HK-2 (cell line): ENCODE measurements around the gene TMEM175.

ENCODE experiments used
- DNase-seq: peaks from one replicate; pipeline ENCODE4 v3.0.0-alpha.2; 2018; ENCODE audit not compliant: unreplicated experiment

TMEM175 gene, protein sequence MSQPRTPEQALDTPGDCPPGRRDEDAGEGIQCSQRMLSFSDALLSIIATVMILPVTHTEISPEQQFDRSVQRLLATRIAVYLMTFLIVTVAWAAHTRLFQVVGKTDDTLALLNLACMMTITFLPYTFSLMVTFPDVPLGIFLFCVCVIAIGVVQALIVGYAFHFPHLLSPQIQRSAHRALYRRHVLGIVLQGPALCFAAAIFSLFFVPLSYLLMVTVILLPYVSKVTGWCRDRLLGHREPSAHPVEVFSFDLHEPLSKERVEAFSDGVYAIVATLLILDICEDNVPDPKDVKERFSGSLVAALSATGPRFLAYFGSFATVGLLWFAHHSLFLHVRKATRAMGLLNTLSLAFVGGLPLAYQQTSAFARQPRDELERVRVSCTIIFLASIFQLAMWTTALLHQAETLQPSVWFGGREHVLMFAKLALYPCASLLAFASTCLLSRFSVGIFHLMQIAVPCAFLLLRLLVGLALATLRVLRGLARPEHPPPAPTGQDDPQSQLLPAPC

DNA sequence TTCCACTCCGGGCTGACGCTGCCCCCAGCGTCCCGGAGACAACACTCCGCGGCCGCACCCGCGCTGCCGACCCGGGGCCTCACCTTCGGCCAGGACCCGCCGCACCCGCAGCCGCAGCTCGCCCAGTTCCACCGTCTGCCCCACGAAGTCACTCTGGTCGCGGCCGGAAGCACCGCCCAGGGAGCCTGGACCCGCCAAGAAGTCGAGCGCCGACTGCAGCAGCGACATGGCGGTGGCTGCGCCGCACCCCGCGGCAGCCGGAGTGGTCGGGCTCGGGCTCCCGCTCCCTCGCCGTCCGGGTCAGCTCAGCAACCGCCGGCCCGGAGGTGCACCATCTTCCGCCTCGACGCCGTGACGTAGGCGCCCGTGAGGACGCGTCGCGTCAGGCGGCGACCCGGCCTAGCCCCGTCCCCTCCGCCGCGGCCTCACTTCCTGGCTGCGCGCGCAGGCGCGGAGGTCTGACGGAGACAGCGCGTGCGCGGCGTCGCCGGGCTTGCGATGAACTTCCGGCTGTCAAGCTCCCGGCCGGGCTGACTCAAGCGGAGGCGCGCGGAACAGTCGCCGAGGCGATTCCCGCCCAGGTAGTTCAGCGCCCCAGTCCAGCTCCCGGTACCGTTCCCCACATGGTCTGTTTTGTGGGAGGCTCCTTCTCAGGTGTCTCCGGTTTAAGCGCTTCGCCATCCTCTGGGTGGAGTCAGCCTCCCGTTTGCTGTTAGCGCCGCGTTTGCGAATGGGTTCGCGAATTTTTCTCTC is at the start of gene TMEM175, which contains the start of gene GAK:
Gene TMEM175 (plus strand): TSS at position 501 of the 753 bp plus-strand sequence. CDS start 15,280 bp downstream, outside the sequence.
Gene GAK (minus strand): TSS at position 357 of the 753 bp plus-strand sequence. CDS start 129 bp downstream, at position 228.
- peak; percentile 97 for DNase-seq

DNA sequence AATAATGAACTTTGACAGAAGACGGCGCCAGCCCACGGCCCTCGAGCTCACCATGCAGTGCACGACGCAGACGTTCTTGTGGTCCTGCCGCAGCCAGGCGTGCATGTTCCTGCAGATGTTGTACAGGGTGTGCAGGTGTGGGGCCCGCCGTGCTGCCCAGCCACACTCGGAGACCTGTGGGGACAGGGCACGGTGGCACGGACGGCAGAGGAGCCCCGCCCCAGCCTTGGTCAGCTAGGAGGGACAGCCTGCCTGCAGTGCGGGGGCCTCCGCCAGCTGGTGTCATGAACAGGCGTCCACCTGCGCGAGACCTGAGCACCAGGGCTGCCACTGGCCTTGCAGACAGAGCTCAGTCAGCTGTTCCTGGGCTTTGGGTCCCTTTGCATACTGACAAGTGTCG is 49.6 kb upstream of the TMEM175 start:
- DNase-seq = no peak

DNA sequence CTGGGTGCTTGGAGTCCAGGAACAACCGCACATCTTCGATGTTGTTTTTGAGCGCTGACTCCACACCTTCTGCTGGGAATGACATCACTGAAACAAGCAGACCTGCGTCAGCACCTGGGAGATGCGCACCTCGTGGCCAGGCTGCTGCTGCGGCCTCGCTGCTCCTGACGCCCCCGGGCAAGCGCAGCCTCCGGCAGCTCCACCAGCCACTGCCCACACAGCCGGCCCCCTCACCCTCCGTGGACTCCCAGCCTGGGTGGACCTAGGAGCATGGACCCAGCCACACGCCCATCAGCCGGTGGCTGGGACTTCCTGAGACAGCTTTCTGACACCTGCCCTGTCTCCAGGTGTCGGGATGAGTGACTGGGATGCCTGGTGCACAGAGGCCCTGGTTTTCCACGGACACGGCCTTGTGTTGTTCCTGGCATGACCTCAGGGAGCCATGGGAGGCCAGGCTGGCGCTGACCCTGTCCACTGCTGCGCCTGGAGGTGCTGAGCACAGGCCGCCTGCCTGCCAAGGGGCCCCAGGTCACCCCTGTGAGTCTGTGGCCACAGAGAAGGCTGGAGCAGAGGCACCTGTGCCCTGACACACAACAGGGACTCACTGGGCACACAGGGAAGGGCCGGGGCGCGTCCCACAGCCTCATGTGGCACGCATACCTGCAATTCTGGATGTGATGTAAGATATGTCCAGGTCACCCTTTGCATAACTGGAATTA is 48.7 kb upstream of the TMEM175 start:
- DNase-seq = no peak

DNA sequence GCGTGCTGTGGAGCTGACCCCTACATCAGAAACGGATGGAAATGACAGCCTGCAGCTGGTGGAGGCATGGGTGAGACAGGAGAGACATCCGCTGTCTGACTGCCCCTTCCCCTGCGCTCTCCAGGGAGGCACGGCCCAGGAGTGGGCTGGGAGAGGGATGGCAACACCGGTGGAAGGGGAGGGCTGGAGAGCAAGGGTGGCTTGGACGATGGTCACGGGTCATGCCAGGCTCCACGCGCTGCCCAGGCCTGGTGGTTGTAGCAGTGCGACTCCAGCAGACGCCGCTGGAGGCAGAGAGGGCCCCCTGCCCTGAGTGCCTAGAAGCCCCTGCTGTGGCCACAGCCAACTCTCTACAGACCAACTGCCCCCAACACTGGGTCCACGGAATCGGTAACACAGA is 48.0 kb upstream of the TMEM175 start:
- no peak for DNase-seq

DNA sequence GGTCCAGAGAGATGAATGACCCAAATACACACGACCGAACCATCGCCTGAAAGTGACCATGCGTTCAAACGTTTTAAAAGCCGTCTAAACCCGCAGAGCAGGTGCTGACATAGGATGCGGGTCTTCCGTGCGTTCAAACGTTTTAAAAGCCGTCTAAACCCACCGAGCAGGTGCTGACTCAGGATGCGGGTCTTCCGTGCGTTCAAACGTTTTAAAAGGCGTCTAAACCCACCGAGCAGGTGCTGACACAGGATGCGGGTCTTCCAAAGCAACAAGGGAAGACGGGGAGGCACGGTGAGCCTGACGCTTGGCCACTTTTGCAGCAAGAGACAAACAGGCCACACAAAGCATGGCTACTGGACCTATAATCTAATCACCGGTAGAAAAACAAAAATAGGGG is 47.4 kb upstream of the TMEM175 start:
- no peak for DNase-seq

DNA sequence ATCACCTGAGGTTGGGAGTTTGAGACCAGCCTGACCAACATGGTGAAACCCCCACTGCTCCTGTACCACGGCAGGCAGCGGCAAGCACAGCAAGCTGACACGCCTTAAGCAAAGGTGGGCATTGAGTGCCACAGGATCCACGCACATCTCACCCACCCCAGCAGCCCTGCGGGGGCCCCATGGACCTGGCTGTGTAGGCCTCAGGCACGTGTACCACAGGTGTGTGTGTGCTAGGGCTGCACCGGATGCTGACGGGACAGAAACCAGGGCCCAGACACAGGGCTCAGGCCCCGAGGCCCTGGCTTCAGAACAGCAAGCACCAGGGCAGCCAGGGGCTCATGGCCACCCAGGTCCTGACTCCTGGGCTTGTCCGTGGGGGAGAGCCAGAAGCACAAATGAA is 46.9 kb upstream of the TMEM175 start:
- no peak for DNase-seq

DNA sequence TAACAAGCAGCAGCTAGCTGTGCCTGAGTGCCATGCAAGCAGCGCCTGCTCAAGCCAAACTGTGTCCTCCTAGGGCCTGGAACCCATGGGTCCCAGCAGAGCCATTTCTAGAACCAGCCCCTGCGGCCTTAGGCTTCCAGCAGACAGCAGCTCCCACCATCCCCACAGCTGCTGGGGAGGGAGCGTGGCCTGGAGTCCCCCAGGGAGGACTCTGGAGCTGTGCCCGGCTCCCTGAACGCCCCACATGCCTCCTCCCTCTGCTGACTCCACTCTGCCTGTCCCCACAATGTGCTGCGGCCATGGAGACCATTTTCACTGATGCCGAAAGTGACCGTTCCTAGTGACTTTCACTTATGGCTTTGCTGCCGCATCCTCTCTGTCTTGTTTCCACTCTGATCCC is 46.0 kb upstream of the TMEM175 start:
- DNase-seq = no peak

DNA sequence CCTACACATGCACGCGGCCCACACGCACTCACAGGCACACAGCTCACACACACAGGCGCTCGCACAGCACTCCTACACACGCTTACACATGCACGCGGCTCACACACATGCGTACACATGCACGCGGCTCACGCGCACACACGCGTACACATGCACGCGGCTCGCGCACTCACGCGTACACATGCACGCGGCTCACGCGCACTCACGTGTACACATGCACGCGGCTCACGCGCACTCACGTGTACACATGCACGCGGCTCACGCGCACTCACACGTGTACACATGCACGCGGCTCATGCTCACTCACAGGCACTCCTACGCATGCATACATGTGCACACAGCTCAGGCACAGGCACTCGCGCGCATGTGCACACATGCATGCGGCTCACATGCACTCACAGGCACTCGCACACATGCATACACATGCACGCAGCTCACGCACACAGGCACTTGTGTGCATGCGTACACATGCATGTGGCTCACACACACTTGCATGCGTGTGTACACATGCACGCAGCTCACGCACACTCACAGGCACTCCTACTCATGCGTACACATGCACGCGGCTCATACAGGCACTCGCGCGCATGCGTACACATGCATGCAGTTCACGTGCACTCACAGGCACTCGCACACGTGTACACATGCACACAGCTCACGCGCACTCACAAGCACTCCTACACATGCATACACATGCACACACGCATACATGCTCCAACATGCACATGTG is 45.1 kb upstream of the TMEM175 start:
- no peak for DNase-seq

DNA sequence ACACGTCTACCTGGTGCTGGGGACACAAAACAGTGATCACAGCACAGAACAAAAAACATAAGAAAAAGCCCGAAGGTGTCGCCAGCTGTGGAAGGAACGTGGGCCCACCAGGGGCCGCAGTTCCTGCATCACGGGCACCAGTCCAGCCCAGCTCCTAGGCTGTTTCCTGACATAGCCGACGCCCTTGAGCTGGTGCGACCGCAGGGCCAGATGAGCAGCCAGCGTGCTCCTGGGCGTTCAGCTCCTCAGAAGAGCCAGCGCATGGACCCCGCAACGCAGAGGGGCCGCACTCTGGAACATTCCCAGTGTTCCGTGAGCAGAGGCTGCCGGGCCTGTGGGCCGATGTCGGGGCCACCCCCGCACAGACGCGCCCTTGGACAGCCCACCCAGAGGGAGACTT is 44.2 kb upstream of the TMEM175 start:
- no peak for DNase-seq

DNA sequence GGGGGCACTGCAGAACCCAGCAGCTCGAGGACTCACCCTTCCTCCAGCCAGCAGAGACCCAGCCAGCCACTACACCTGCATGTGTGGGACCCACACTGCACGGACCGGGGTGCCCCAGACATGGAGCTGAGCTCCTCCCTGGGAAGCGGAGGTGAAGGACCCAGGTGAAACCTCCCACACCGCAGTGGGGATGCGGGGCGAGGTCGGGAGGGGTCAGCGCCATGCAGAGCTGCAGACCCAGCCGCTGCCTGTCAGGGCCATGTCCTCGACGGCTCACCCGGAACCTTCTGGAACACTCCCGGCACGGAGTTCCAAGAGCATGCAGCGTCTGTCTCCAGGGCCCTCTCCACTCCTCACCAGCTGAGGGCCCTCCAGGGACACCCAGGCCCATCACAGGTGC is 42.7 kb upstream of the TMEM175 start:
- no peak for DNase-seq

DNA sequence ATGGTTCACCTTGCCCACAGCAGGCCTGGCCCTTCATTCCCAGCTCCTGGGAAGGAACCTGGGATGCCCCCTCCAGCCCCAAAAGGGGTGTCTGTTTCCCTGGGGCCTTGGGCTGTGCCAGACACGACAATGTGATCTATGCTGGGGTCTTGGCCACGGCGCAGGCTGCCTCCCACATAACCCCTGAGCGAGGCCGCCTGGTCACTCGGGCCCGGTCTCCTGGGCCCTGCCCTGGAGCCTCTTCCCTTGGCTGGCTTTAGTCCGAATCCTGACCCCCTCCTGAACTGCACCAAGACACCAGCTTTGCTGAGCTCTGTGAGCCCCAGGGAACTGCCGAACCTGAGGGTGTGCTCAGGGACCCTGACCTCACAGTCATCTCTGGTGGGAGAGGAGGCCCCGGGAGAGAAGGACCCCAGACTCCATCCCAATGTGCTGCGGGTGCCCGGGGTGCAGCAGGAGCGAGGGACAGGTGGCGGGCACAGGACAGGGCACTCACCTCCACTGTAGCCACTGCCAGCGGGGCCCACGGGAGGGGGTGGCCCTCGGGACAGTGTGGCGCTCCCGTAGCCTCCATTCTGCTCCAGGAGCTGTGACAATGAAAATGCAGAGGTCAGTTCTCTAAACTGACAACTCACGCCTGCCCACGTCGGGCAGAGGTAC is 42.1 kb upstream of the TMEM175 start:
- no peak for DNase-seq

DNA sequence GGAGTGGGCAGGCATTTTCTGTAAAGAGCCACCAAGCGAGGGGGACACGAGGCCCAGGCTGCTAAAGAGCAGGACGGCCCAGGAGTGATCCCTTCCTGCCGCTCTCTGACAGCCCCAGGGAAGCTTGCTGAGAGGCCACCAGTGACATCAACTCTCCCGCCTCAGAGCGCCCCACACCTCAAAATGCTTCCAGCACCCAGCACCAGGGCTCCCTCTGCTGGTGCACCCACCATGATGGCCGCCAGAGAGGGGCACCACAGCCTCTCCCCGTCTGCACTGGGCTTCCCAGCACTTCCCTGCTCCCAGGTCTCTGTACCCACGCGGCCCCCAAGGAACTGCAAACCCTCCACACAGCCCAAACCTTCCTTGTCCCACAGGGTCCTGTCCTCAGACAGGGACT is 40.5 kb upstream of the TMEM175 start:
- DNase-seq = peak; percentile 24

DNA sequence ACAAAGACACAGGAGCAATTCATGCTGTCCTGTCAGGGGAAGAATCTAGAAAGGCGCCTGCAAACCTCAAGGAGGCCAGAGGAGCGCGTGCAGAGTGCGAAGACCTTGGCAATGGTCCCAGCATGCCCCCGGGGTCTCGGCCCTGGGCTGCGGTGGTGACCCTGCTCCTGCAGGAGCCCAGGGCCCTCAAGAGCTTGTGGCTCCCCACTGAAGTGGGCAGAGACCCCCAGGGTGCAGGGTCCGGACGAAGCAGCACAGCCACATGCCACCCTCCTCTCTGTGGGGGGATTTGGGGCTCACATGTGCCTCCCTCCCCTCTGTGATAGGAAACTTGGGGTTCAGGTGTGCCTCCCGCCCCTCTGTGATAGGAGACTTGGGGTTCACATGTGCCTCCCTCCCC is 39.5 kb upstream of the TMEM175 start:
- DNase-seq = no peak

DNA sequence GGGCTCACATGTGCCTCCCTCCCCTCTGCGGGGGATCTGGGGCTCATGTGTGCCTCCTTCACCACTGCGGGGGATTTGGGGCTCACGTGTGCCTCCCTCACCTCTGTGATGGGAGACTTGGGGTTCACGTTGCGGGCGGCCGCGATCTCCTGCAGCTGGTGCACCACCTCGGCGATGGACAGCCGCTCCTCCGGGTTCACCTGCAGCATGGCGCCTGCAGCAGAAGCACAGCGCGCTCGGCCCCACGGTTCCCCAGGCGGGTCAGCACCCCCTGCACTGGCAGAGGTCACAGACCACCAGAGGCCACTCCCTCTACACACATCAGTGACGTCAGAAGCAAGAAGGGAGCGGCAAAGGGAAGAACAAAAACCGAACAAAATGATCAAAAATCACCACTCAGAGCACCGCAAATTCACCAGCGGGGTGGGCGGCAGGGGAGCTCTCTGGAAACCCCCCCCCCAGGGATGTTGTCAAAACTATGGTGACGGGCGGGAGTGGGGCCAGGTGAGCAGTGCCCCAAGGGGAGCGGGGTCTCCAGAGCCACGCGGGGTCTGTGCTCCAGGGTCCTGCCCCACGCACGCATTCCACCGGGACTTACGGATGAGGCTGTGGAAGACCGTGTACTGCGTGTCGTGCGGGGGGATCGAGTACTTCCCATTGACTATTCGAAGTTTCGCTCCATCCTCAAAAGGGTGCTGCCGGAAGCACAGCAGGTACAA is 38.8 kb upstream of the TMEM175 start:
- no peak for DNase-seq

DNA sequence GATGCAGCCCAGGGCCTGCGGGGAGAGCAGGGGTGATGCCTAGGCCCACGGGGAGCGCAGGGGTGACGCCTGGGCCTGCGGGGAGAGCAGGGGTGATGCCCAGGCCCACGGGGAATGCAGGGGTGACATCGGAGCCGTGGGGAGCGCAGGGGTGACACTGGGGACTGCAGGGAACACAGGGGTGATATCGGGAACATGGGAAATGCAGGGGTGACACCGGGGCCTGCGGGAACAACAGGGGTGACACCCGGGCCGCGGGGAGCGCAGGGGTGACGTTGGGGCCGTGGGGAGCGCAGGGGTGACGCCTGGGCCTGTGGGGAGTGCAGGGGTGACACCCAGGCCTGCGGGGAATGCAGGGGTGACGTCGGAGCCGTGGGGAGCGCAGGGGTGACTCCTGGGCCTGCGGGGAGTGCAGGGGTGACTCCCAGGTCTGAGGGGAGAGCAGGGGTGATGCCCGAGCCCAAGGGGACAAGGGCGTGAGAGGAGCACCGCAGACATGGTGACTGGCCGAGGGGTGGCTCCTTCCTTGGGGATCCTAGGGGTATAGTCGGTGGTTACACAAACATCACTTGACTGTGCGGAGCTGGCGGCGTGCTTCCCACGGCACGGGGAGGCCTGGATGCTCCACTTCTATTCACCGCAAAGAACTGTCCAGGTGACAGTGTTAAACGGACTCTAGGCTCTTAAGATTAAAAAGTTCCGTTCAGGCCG is 38.1 kb upstream of the TMEM175 start:
- DNase-seq = no peak

DNA sequence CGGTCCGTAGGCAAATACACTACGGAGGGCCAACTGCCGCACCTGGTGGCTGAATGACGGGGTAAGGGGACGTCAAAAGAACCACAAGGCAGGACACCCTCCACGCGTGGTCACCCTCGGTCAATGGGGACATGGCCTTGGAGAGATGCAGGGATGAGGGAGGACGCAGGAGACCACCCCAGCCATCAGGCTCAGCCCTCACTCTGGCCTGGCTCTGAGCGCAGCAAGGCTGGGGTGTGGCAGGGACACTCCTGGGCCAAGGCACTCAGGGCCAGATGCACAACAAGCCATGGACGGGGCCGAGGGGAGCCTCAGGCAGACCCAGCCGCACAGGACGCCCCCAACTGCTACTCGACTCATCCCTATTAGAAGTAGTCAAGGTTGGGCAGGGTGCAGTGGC is 36.7 kb upstream of the TMEM175 start:
- no peak for DNase-seq

DNA sequence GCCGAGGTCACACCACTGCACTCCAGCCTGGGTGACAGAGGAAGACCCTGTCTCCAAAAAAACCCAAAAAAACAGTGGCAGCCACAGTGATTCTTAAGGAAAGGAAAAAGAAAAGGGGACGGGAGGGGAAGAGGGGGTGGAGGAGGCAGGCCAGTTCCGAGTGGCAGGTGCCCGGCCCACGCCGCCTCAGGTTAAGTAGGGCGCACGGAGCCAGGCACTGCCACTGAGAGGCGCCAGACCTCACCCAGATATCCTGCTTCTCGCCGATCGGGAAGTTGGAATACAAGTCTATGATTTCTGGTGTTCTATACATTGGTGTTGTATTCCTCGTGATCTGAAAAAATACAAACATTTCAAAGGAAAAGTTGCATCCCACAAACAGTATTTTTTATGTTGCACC is 36.0 kb upstream of the TMEM175 start:
- no peak for DNase-seq

DNA sequence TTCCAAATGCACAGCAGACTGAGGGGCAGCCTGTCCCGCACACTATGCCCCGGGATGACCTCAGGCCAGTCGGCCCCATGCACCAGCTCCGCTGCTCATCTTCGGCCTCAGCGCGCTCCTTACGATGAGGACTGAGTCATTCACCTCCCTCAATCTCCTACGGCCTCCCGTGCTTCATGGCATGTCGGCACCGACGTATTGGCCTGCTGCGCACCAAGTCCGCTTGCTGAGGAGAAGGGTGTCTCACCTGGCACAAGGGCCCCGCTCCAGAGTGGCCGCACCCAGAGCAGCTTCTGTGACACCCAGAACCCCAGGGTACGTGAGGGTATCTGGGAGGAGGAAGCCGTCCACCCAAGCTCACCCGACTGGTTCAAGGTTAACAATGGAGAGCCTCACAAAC is 35.6 kb upstream of the TMEM175 start:
- DNase-seq = no peak

DNA sequence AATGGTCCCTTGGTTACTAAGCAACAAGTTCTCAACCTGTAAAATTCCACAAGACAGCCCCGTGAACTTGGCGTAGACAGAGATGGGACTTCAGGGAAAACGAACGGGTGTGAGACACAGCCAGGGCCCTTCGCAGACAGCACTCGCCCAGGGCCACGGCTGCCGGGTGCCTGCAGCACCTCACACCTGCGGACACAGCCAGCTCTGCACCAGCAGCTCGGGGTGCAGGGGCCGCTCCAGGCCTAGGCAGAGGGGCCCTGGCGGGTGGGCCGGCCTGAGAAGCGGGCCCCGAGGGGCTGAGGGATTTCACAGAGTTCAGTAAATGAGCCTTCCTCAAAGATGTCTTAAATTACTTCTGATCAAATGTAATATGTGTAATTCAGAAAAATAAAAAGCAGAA is 34.1 kb upstream of the TMEM175 start:
- no peak for DNase-seq
